Right atrium auricular region (tissue), 2 donors: ENCODE data around the gene IGFN1. TPM values are rescaled to one million over a fixed set of nuclear protein-coding genes. Genes with fewer than 3 reads are reported as not detected.
A peak's percentile ranks its signal among the peaks of the same experiment; 100 is the strongest.

ENCODE experiments used
- DNase-seq: peaks from one replicate; pipeline ENCODE4 v3.0.0-alpha.2; 2019; ENCODE audit warnings: low spot score
- H3K27ac ChIP-seq, 2 donors: fragments of 200-600 bp; sonication (generic); 1 replicate in 1 of 2; 2 replicates in 1 of 2; pipeline ENCODE4 v1.5.1; 2016 to 2019
- H3K27me3 ChIP-seq, 2 donors: fragments of 200-600 bp; sonication (generic); one replicate each; pipeline versions ENCODE4 v1.5.1 to v1.6.0; 2017 to 2019
- H3K36me3 ChIP-seq: fragments of 200-600 bp; sonication (generic); one replicate; pipeline ENCODE4 v1.5.1; 2016
- H3K4me1 ChIP-seq, 2 donors: fragments of 200-600 bp; sonication (generic); one replicate each; pipeline versions ENCODE4 v1.5.1 to v1.6.0; 2017 to 2019
- H3K4me3 ChIP-seq, 2 donors: fragments of 200-600 bp; sonication (generic); 1 replicate in 1 of 2; 2 replicates in 1 of 2; pipeline ENCODE4 v1.5.1; 2017 to 2019; ENCODE audit warnings: mild to moderate bottlenecking in 1 of 2, moderate library complexity in 1 of 2
- H3K9me3 ChIP-seq, 2 donors: fragments of 200-600 bp; sonication (generic); one replicate each; pipeline ENCODE4 v1.5.1; 2019
- total RNA-seq, 2 donors: library from RNA; depleted of rRNA; stranded (reverse); fragments of >200 nt; gene quantifications; one replicate each; pipeline ENCODE4 v1.1.0, GENCODE V29; 2016
- TF ChIP-seq, protein P1 (sequence below), 2 donors: fragments of 200-600 bp; sonication (generic); IDR thresholded peaks; one replicate each; pipeline ENCODE4 v1.5.1; 2019; ENCODE audit warnings: antibody characterized with exemption in 2 of 2

IGFN1 gene
- total RNA-seq, 2 donors from 2014 or later = not detected

DNA sequence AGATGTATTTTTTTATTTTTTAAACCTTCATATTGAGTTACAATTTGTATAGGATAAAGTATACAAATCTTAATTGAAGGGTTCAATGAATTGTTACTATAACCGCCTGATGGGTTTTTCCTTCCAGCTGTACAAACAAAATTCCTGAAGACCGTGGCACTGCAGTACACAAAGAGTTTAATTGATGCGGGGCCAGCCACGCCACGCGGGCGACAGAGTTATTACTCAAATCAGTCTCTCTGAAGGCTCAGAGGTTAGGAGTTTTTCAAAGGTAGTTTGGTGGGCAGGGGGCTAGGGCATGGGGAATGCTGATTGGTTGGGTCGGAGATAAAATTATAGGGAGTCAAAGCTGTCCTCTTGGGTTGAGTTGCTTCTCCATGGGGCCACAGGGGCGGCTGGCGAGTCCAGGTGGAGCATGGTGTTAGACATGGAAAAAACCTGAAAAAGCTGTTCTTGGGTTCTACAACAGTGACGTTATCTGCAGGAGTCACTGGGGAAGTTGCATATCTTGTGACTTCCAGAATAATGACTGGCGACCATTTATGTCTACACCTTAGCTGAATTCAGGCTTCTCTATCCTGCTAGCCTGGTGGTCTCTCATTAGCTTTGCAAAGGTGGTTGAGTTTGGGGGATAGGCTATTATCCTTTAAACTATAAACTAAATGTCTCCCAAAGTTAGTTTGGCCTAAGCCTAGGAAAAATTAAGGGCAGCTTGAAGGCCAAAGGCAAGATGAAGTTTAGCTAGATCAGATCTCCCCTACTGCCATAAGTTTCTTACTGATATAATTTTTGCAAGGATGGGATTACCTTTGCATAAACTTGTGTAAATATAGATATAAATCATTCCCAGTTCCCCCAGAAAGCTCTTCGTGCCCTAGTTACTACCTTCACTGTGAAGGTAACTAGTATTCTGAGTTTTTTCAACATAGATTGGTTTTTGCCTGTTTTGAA is 23.3 kb upstream of the IGFN1 start:
- TF ChIP-seq, protein P1, sequence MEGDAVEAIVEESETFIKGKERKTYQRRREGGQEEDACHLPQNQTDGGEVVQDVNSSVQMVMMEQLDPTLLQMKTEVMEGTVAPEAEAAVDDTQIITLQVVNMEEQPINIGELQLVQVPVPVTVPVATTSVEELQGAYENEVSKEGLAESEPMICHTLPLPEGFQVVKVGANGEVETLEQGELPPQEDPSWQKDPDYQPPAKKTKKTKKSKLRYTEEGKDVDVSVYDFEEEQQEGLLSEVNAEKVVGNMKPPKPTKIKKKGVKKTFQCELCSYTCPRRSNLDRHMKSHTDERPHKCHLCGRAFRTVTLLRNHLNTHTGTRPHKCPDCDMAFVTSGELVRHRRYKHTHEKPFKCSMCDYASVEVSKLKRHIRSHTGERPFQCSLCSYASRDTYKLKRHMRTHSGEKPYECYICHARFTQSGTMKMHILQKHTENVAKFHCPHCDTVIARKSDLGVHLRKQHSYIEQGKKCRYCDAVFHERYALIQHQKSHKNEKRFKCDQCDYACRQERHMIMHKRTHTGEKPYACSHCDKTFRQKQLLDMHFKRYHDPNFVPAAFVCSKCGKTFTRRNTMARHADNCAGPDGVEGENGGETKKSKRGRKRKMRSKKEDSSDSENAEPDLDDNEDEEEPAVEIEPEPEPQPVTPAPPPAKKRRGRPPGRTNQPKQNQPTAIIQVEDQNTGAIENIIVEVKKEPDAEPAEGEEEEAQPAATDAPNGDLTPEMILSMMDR (IDR thresholded peaks at IDR 0.05) = no peak
- no peak overlapping the region for H3K4me3 ChIP-seq
- no peaks in the 10 kb centered on the region for H3K27me3 ChIP-seq

DNA sequence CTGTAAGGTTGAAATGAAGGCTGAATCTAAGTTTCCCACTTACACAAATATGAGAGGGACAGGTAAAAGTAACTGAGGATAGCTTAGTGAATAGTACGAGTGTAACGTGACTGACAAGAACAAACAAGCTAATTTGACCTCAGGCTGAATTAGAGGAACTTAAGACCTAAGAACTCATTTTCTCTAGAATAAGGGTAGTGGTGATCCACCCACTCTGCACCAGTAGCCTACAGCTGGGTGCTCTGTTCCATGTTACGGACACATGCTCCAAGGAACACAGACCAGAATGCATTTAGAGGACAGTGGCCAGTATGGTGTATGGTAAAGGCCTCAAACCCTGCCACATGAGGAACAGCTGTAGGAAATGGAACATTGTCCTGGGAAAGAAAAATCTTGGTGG is 21.4 kb upstream of the IGFN1 start:
- Histone ChIP-seq H3K9me3 (no peaks in the 10 kb centered on the region), H3K27me3 (no peaks in the 10 kb centered on the region), H3K27ac (peak overlapping the region in 1 of 2 donors; percentile 92), H3K4me1 (peaks cover 0 to 13% of the 10 kb centered on the region in 2 donors), H3K36me3 (no peaks in the 10 kb centered on the region), H3K4me3 (no peak overlapping the region)
- TF ChIP-seq, protein P1 (IDR thresholded peaks at IDR 0.05) = no peak
- DNase-seq = no peak

More for the DNA sequence above, 23.3 kb upstream of the IGFN1 start:
- no peaks in the 10 kb centered on the region for H3K9me3 ChIP-seq
- H3K27ac ChIP-seq = no peak overlapping the region
- no peak for DNase-seq
- H3K36me3 ChIP-seq = no peaks in the 10 kb centered on the region
- peaks cover 0 to 13% of the 10 kb centered on the region in 2 donors for H3K4me1 ChIP-seq

DNA sequence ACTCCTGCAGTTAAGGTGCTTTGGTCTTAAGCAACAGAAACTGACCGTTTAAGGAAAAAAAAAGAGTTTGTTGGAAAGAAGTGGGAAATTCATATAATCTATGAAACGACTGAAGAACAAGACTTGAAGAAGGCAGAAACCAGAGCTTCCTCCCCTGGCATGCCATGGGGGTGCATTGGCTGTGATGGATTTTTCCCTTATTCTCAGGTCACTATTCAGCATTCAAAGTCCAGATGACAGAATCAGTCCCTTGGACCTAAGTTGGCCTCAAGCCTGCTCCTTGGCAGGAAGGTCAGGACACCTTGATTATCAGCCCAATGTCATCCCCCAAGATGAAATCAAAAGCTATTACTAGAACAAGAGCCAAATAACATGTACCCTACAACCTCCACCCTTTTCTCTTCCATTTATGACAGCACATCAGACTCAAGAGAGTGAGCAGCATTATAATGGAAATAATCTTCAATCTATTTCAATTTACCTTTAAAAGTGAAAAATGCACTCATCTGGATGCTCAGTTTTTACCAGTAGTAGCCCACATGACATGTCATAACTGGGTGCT is 20.6 kb upstream of the IGFN1 start:
- TF ChIP-seq, protein P1 (IDR thresholded peaks at IDR 0.05) = no peak
- H3K36me3 ChIP-seq = no peaks in the 10 kb centered on the region
- H3K27ac ChIP-seq = peak overlapping the region; percentile 92 to 95
- H3K9me3 ChIP-seq = no peaks in the 10 kb centered on the region
- peak overlapping the region in 1 of 2 donors; percentile 70 for H3K4me3 ChIP-seq
- no peak for DNase-seq
- peaks cover 0 to 13% of the 10 kb centered on the region in 2 donors for H3K4me1 ChIP-seq
- H3K27me3 ChIP-seq = no peaks in the 10 kb centered on the region

DNA sequence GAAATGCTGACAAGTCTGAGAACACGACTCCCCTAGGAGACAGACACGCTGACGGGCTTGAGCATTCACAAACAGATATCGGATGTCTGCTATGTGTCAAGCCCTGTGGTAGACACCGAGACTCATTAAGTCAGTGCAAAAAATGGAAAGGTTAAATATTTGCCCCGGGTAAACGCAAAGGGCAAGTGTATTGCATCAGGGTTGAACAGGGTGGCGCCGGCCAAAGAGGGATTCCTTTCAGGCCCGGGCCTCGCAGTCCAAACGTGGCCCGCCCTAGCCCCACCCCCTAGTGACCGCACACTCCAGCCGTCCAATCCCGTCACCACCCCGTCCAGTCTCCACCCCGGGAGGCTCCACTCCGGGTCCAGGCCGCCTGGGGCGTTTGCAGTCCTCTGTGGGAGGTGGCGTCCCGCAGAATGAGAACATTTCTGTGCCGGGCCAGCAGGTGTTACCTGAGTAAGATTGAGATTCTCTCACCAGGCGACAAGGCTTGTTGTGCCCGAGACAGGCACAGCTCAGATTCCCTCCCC is 20.0 kb upstream of the IGFN1 start:
- TF ChIP-seq, protein P1 (IDR thresholded peaks at IDR 0.05) = peak; percentile 15 to 29
- H3K36me3 ChIP-seq = no peaks in the 10 kb centered on the region
- no peaks in the 10 kb centered on the region for H3K27me3 ChIP-seq
- no peaks in the 10 kb centered on the region for H3K9me3 ChIP-seq
- peaks cover 0 to 13% of the 10 kb centered on the region in 2 donors for H3K4me1 ChIP-seq
- H3K4me3 ChIP-seq = peak overlapping the region; percentile 49 to 70
- peak; percentile 97 for DNase-seq
- peak overlapping the region; percentile 92 to 95 for H3K27ac ChIP-seq

DNA sequence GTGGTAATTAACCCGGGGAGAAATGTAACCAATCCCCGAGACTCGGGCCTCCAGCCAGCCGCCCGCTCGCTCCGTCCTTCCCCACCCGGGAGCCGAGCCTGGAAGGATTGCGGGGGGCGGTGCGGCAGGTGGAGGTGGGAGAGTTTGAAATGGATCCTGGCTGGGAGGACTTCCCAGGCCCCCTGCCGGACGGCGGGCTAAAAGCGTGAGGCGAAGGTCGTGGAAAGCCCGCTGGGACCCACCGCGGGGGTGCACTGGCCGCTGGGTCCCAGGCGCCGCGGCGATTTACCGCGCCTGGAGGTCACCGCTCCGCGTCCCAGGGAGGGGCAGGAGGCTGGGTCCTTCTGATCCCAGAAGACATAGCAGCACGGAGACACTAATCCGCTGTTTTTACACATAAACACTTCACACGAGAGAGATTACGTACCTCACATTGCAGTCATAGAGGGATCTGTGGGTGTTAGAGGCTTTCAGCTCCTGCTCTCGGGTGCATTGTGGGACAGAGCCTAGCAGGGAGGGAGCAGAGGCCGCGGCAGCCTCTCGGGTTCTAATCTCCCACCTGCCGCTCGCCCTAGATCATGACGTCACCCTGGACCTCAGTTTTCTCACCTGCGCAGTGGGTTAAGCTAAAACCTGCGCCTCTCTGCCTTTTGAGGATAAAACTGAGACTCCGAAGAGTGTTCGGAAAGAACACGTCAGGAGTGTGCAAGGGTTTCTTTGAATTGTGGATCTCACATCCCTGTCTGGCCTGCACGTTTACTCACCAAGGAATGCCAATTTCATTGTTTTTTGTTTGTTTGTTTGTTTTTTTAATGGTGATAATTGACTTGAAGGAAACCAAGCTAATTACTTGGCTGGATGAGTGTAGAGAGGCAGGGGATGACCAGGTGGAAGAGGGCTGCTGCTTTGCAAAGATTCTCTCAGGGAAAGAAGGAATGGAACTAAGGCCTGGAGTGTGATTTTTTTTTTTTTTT is 19.3 kb upstream of the IGFN1 start:
- H3K4me3 ChIP-seq = peak overlapping the region; percentile 49 to 70
- TF ChIP-seq, protein P1 (IDR thresholded peaks at IDR 0.05) = no peak
- peak overlapping the region; percentile 92 to 95 for H3K27ac ChIP-seq
- H3K4me1 ChIP-seq = peaks cover 0 to 14% of the 10 kb centered on the region in 2 donors
- no peaks in the 10 kb centered on the region for H3K27me3 ChIP-seq
- H3K9me3 ChIP-seq = no peaks in the 10 kb centered on the region
- DNase-seq = no peak
- H3K36me3 ChIP-seq = no peaks in the 10 kb centered on the region
